ENCODE measurements around the gene FOXP1.

The FOXP1 gene

DNA sequence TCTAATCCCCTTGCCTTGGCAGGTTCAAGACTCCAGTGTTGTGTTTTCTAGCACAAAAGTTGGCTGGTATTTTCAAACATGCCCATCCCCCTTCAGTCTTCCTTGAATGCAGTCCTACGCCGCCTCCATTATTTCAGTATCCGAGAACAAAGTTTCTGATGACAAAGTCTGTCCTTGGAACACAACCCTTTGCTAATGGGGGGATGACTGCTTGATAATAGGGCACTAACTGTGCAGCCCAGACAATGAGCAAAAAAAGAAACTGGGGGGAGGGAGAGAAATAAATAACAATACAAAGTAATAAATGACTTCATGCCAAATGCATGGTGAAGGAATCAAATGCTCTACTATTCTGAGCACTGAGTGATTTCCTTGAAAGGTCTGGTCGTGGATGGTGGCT lies 310.1 kb downstream of the FOXP1 start:
- TF ChIP-seq, protein P1, sequence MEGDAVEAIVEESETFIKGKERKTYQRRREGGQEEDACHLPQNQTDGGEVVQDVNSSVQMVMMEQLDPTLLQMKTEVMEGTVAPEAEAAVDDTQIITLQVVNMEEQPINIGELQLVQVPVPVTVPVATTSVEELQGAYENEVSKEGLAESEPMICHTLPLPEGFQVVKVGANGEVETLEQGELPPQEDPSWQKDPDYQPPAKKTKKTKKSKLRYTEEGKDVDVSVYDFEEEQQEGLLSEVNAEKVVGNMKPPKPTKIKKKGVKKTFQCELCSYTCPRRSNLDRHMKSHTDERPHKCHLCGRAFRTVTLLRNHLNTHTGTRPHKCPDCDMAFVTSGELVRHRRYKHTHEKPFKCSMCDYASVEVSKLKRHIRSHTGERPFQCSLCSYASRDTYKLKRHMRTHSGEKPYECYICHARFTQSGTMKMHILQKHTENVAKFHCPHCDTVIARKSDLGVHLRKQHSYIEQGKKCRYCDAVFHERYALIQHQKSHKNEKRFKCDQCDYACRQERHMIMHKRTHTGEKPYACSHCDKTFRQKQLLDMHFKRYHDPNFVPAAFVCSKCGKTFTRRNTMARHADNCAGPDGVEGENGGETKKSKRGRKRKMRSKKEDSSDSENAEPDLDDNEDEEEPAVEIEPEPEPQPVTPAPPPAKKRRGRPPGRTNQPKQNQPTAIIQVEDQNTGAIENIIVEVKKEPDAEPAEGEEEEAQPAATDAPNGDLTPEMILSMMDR (IDR thresholded peaks at IDR 0.05; ENCODE audit: low read depth, low read length) = no peak
- DNase-seq (ENCODE audit: low read depth in 2 of 2) = no peak
- no peak overlapping the region for H3K4me3 ChIP-seq (replicated peaks in 1 of 2; ENCODE audit: low read depth in 2 of 2, low read length in 2 of 2)

DNA sequence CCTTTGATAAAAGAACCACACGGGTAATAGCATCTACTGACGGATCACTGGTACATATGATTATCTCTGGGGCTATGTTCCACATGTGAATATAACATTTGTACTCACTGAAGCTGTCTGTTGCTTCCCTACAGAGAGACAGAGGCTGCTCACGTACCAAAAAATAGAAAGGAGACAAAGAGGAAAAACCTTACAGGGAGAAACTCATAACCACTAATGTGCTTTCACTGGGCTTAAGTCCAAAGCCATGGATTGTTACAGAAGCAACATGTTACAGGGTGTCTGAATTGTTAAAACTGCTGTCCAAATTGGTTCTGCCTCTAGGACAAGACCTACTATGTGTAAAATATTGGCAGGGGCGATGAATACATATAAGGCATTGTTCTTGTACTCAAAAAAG lies 311.9 kb downstream of the FOXP1 start:
- H3K4me3 ChIP-seq (replicated peaks in 1 of 2; ENCODE audit: low read depth in 2 of 2, low read length in 2 of 2) = no peak overlapping the region
- TF ChIP-seq, protein P1 (IDR thresholded peaks at IDR 0.05; ENCODE audit: low read depth, low read length) = no peak
- no peak for DNase-seq (ENCODE audit: low read depth in 2 of 2)

DNA sequence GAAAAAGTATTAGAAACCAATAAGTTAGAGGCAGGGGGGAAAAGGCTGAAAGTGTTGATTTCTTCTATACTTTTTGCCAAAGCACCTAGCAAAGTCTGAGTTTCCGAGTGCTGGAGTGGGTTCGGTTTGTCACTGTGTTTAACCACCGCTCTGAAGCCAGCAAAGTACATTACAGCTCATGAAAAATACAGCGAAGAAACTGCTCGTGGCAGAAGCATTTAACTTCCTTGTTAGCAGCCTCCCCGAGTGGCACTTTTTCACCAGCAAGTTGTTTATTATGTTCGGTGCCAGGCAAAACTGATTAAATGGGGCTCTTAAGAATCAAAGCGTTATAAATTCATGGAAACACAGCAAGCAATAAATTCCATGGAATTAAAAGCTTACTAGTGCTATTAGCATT lies 313.6 kb downstream of the FOXP1 start:
- H3K4me3 ChIP-seq (replicated peaks in 1 of 2; ENCODE audit: low read depth in 2 of 2, low read length in 2 of 2) = no peak overlapping the region
- DNase-seq (ENCODE audit: low read depth in 2 of 2) = no peak
- TF ChIP-seq, protein P1 (IDR thresholded peaks at IDR 0.05; ENCODE audit: low read depth, low read length) = no peak

DNA sequence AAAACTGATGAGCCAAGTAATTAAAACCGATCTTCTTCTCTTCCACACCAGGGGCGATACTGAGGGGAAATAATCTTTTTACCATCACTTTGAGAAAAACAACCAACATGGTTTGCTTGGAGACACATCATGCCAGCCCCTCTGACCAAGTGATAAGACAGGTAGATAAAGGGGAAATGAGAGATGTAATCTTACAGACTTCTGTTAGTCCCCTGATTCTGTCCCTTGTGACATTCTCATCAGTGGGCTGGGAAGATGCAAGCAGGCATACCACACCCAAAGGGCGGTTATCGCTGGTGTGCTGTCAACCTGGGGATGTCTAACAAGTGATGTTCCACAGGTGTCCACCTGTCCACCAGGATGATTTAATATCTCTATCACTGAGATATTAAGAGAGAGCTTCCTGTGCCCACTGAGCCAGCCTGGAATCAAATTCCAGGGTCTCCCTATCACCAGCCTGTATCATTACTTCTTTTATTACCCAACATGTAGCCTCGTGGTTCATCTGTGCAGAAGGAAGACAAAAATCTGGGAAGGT lies 315.0 kb downstream of the FOXP1 start:
- no peak overlapping the region for H3K4me3 ChIP-seq (replicated peaks in 1 of 2; ENCODE audit: low read depth in 2 of 2, low read length in 2 of 2)
- TF ChIP-seq, protein P1 (IDR thresholded peaks at IDR 0.05; ENCODE audit: low read depth, low read length) = no peak
- DNase-seq (ENCODE audit: low read depth in 2 of 2) = no peak

DNA sequence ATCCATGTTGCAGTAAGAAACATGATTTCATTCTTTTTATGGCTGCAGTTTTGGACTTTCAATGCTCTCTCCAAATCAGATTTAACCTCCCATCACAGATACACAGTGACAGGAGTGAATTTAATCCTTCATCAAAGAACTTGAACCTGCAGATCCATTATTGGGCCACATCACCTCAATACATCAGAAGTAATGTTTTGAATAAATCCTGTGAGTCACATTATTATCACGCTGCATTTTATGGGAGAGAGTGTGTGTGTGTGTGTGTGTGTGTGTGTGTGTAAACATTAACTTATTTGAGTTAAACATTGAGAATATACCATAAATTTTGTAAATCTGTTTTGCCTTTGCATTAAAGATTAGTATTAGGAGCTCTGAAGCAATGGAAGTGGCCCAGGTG lies 316.7 kb downstream of the FOXP1 start:
- no peak for DNase-seq (ENCODE audit: low read depth in 2 of 2)
- no peak overlapping the region for H3K4me3 ChIP-seq (replicated peaks in 1 of 2; ENCODE audit: low read depth in 2 of 2, low read length in 2 of 2)
- TF ChIP-seq, protein P1 (IDR thresholded peaks at IDR 0.05; ENCODE audit: low read depth, low read length) = no peak

DNA sequence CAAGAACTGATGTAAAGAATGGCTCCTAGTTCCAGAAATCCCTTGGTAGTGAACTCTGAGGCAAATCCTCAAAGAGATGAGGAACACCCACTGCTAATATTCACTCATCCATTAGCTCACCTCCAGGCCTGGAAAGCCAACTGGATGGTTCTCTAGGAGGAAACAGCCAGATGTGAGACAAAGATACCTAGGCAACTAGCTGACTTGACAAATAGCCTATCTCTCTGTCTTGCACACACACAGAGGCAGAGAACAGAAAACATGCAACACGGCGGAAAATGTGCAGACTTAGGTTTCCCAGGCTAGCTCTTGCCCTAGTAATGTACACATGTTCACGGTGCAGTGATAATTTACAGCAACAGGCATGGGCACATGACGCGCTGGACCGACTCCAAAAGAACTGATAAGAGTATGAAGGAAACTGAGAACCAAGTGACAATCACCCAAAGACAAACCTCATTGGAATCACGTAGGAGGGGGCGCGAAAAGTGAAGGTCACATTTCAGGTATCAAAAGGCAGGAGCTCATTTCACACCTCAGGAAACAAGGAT lies 318.1 kb downstream of the FOXP1 start:
- DNase-seq (ENCODE audit: low read depth in 2 of 2) = no peak
- H3K4me3 ChIP-seq (replicated peaks in 1 of 2; ENCODE audit: low read depth in 2 of 2, low read length in 2 of 2) = no peak overlapping the region
- TF ChIP-seq, protein P1 (IDR thresholded peaks at IDR 0.05; ENCODE audit: low read depth, low read length) = no peak

DNA sequence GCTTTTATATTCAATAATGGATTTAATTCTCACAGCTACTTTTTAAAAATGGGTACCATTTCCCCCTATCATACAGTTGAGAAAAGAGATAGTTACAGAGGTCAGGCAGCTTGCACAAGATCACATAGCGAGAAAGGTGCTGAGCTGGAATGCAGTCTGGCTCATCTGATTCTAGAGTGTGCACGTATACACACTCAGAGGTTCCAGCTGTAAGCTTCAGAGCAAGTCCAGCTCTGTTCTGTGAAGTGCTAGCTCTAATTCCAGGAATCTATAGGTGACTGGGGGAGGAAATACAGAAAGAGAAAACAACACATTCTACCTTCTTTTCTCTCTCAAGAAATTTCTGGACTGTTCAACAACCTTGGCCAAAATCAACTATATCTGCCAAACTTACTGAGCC lies 318.7 kb downstream of the FOXP1 start:
- DNase-seq (ENCODE audit: low read depth in 2 of 2) = no peak

More for the DNA sequence above, 318.7 kb downstream of the FOXP1 start:
- no peak overlapping the region for H3K4me3 ChIP-seq (replicated peaks in 1 of 2; ENCODE audit: low read depth in 2 of 2, low read length in 2 of 2)
- TF ChIP-seq, protein P1 (IDR thresholded peaks at IDR 0.05; ENCODE audit: low read depth, low read length) = no peak

Measured in cardiac fibroblast (primary cell).